ENCODE results near the gene SELENON.

SELENON gene

GRCh38 chr1:25797939-25798338 lies 2.1 kb upstream of the SELENON start:
- peak; percentile 56 for TF ChIP-seq CTCF (IDR thresholded peaks at IDR 0.05; ENCODE audit: control extremely low read depth, extremely low read depth, low read depth, missing control alignments)
- POLR2A ChIA-PET: no interaction called here
- DNase-seq (ENCODE audit: extremely low spot score): no peak
- CTCF ChIA-PET: interaction anchor here (0.7 to 6.8 kb wide), 10 partner anchors 9 to 278 kb away, joined by 3 to 65 read pairs (median 4); no protein-coding TSS in a partner anchor

- DNase-seq (ENCODE audit: extremely low spot score): no peak
- CTCF ChIA-PET: interaction anchor here (0.7 to 6.8 kb wide), 7 partner anchors 8 to 279 kb away, joined by 3 to 65 read pairs (median 4); no protein-coding TSS in a partner anchor
- TF ChIP-seq CTCF (IDR thresholded peaks at IDR 0.05; ENCODE audit: control extremely low read depth, extremely low read depth, low read depth, missing control alignments): no peak
- POLR2A ChIA-PET: no interaction called here
Observed at GRCh38 chr1:25798666-25799351, 1.2 kb upstream of the SELENON start.

- CTCF ChIA-PET: interaction anchor here (6.8 kb wide), 1 partner anchor 12 kb away, joined by 65 read pairs; no protein-coding TSS in a partner anchor
- no peak for DNase-seq (ENCODE audit: extremely low spot score)
- POLR2A ChIA-PET: no interaction called here
Observed at GRCh38 chr1:25799352-25799934, 550 bp upstream of the SELENON start.

GRCh38 chr1:25800703-25801377 lies 847 bp downstream of the SELENON start:
- no peak for TF ChIP-seq CTCF (IDR thresholded peaks at IDR 0.05; ENCODE audit: control extremely low read depth, extremely low read depth, low read depth, missing control alignments)
- CTCF ChIA-PET: interaction anchor here (1.1 to 6.8 kb wide), 3 partner anchors 11 to 18 kb away, joined by 3 to 65 read pairs (median 5); partner anchors contain the start of gene MTFR1L
- POLR2A ChIA-PET: no interaction called here
- no peak for DNase-seq (ENCODE audit: extremely low spot score)

More at GRCh38 chr1:25799352-25799934, 550 bp upstream of the SELENON start:
- no peak for TF ChIP-seq CTCF (IDR thresholded peaks at IDR 0.05; ENCODE audit: control extremely low read depth, extremely low read depth, low read depth, missing control alignments)

- peak; percentile 5 for TF ChIP-seq CTCF (IDR thresholded peaks at IDR 0.05; ENCODE audit: control extremely low read depth, extremely low read depth, low read depth, missing control alignments)
- DNase-seq (ENCODE audit: extremely low spot score): peak; percentile 67
- ChIA-PET POLR2A (no interaction called here), CTCF (interaction anchor here (0.8 to 6.8 kb wide), 5 partner anchors 9 to 194 kb away, joined by 3 to 65 read pairs (median 3); no protein-coding TSS in a partner anchor)
Observed at GRCh38 chr1:25802915-25803314, 2.9 kb downstream of the SELENON start.

- POLR2A ChIA-PET: no interaction called here
- no peak for DNase-seq (ENCODE audit: extremely low spot score)
- TF ChIP-seq CTCF (IDR thresholded peaks at IDR 0.05; ENCODE audit: control extremely low read depth, extremely low read depth, low read depth, missing control alignments): no peak
- CTCF ChIA-PET: interaction anchor here (0.8 to 6.8 kb wide), 4 partner anchors 8 to 194 kb away, joined by 3 to 65 read pairs (median 4); no protein-coding TSS in a partner anchor
Observed at GRCh38 chr1:25803368-25803767, 3.4 kb downstream of the SELENON start.

Data from GM10248 (cell line).